NCI-H187 (cell line): ENCODE data around the gene ZNF391.
"Not testable (repeated sequence)": the region's sequence is repeated elsewhere in the genome, so short reads cannot be mapped to it uniquely, and the experiment has no call there.

Source experiments
- DNase-seq, 2 experiments: peaks; one replicate each; lab custom pipeline; 2025; lab: John Stamatoyannopoulos, UW

ZNF391 gene

DNA sequence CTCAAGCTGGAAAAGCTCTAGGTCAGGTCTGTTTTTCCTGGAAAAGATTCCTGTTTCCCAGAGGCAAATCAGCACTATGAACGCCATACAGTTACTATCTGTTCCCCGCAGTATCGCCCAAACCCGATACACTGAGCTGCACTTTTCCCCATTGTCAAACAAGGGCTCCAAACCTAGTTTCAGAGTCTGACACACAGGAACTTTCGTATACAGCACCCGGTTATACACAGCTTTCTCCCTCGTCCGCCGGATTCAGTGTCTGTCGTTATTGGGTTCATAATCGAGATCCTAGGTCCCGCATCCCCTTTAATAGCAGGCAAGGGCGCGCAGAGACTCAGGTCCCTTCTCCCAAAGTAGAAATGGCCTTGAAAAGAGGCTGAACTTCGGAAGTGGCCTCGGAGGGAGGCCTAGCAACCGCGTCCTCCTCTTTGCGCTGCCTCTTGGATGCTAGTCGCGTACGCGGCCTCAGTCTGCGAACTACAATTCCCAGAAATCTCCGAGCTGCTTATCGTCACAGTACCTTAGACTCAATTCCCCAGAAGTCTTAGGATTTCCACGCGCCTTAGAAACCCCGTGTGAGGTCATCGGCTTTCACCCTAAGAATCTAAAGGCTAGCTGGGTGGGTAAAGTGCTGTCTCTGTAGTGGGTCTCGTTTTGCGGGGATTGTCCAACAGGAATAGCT is 34.2 kb downstream of the ZNF391 start:
- no peak for DNase-seq

DNA sequence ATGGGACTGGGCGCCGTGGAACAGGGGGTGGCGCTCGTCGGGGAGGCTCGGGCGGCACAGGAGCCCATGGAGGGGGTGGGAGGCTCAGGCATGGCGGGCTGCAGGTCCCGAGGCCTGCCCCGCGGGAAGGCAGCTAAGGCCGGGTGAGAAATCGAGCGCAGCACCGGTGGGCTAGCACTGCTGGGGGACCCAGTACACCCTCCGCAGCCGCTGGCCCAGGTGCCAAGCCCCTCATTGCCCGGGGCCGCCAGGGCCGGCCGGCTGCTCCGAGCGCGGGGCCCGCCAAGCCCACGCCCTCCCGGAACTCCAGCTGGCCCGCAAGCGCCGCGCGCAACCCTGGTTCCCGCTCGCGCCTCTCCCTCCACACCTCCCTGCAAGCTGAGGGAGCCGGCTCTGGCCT is 36.3 kb downstream of the ZNF391 start:
- DNase-seq, result not testable (repeated sequence)

DNA sequence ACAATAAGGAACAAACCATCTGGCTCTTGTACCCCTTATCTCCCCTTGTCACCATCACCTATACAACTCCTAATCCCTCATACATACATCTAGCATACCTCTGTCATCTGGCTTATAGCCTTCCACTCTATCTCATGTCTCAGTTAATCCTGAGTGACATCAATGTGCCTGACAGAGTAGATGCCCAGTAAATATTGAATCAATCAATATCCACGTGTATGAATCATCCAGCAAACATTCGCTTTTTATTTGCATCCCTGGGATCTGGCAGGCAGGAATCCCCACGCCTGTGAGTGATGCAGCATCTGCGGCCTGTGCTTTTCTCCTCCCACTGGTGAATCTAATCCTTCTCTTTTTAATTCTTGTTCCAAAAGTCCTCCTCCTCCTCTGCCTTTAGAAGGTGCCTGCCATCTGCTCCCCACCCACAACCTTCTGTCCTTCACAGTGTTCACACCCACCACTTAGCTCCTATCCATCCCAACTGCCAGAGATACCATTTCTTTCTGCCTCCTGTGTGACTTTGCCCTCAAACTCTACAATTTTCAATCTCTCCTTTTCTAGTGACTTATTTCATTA is 37.6 kb downstream of the ZNF391 start:
- DNase-seq, result no peak

DNA sequence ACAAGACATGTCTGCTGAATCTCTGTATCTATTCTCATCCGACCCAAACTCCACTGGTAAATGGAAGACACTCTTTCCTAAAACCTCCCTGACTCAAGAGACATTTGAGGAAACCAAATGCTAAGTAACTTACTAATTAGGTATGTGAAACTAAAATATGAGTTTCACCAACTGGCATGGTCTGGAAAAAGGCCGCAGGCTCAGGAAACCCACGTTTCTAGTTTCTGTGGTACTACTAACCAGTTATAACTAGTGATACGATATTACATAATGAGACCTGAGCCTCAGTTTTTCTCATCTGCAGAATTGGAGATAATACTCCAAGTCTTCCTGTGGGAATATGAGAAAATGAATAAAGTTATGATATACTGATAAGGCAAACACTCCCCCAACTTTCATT is 39.9 kb downstream of the ZNF391 start:
- DNase-seq, result no peak

DNA sequence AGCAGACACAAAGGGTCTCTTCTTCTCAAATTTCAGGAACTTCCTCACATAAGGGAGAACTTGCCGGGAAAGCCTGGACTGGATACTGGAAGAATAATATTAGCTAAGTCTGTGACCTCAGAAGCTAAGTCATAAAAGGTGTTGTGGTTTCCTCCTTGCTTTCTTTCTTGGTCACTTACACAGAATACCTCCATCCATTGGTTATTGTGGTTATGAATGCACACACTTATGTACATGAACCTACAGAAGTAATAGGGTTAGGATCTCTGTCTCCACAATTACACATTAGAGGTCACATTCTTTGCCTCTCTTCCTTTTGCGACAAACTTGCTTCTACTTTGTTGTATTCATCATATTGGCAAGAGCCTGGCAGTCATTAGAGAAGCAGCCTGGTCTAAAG is 40.4 kb downstream of the ZNF391 start:
- no peak for DNase-seq

DNA sequence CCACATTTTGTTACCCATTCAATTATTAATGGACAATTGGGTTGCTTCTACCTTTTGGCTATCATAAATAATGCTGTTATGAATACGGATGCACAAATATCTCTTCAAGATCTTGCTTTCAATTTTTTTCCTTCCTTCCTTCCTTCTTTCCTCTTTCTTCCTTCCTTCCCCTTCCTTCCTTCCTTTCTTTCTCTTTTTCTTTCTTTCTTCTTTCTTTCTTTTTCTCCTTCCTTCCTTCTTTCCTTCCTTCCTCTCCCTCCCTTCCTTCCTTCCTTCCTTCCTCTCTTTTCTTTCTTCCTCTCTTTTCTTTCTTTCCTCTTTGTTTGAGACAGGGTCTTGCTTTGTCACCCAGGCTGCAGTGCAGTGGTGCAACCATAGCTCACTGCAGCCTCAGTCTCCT is 45.2 kb downstream of the ZNF391 start:
- no peak for DNase-seq

DNA sequence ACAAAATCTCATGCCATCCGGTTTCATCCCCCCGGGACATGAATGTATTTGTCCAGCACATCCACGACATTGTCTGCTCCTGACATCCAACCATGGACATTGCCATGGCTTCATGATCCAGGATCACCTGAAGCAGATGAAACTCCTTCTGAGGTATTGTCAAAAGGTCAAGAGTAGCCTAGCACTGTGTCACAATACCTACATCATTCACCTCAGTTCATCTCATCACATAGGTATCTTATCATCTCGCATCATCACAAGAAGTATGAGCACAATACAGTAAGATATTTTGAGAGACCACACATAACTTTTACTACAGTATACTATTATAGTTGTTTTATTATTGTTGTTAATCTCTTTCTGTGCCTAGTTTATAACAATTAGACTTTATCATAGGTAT is 50.8 kb downstream of the ZNF391 start:
- DNase-seq, result no peak

DNA sequence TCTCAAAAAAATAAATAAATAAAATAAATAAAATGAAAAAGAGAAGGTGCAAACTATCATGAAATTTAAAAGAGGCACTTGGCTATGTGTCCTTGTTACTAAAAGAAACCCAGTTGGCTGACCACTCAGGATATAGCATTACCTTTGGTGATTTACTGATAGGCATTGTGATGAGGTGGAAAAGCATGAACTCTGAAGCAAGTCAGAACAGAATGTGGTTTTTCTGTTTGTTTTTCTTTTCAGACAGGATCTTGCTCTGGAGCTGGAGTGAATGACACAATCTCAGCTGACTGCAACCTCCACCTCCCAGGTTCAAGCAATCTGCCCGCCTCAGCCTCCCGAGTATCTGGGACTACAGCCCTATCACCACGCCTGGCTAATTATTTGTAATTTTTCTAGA is 52.4 kb downstream of the ZNF391 start:
- no peak for DNase-seq

DNA sequence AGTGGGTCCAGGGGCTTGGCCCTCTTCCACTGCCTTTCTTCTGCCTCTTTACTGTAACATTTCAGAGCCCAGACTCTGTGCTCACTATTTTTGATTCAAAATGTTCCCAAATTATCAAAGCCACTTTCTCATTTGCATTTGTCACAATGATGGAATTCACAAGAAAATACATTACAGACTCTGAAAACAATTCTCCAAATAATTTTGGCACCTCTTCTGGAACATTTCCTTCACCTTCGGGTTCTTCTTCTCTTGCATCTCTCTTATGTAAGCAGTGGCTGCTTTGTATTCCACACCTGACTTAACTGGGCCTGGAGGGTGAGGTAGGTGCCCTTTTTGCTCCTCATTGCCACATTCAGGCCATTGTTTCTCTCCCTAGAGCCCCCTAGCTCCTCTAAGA is 54.4 kb downstream of the ZNF391 start:
- no peak for DNase-seq

DNA sequence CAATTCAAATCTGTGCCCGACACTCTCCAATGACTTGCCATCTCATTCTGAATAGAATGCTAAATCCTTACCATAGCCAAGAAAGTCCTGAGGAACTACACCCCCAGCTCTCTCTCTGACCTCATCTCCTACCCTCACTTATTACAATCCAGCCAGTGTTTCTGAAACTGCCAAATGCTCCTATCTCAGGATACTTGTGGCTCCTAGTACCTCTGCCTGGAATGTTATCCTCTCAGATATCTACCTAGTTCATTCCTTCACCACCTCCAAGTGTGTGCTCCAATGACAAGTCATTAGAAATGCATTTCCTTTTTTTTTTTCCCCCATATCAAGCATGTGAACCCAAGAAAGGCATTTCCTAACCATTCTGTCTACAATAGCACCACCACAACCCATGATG is 59.9 kb downstream of the ZNF391 start:
- no peak for DNase-seq

DNA sequence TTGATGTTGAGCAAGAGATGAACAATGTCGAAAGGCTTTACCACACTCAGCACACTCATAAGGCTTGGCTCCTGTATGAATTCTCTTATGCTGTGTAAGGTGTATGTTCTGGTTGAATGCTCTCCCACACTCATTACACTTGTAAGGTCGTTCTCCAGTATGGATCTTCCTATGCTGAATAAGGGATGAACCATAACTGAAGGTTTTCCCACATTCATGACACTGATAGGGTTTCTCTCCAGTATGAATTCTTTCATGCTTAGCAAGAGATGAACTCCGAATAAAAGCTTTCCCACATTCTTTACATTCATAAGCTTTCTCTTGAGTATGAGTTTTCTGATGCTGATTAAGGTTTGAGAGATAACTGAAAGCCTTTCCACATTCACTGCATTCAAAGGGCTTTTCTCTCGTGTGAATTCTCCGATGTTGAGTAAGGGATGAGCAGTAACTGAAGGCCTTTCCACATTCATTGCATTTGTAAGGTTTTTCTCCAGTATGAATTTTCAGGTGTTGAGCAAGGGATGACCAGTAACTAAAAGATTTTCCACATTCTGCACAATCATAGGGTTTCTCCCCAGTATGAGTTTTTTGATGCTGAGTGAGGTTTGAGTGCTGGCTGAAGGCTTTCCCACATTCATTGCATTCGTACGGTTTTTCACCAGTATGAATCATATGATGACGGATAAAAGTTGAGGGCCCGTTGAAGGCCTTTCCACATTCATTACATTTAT is 63.3 kb downstream of the ZNF391 start:
- DNase-seq, result no peak

DNA sequence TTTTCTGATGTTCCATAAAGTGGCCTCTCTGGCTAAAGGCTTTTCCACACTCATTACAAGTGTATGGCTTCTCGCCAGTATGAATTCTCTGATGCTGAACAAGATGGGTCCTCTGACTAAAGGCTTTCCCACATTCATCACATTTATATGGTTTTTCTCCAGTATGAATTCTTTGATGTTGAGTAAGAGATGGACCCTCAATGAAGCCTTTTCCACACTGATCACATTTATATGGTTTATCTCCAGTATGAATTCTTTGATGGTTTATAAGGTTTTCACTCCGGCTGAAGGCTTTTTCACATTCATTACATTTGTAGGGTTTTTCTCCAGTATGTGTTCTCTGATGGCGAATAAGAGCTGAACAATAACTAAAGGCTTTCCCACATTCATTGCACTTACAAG is 63.9 kb downstream of the ZNF391 start:
- DNase-seq, result no peak
